Measurements from ENCODE around the gene TTC7B.
A peak's percentile ranks its signal among the peaks of the same experiment; 100 is the strongest.

The TTC7B gene

DNA sequence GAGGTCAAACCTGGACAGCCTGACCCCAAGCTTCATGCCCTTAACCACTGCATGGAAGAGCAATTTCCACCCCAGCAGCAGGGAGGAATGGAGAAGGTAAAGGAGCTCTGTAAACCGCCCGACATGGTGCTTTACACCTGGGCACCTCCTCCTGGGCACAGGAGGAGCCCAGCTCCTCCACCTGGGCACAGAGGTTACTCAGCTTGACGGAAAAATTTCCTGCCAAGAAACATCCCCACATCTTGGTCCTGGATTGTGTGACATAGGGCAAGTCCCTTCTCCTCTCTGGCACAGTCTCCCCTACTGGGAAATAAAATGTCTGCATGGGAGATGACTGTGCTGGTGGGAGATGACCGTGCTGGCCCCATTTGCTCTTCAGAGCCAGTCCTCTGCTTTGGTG lies 40.8 kb downstream of the TTC7B start:
- DNase-seq (ENCODE audit: low read depth), result no peak

DNA sequence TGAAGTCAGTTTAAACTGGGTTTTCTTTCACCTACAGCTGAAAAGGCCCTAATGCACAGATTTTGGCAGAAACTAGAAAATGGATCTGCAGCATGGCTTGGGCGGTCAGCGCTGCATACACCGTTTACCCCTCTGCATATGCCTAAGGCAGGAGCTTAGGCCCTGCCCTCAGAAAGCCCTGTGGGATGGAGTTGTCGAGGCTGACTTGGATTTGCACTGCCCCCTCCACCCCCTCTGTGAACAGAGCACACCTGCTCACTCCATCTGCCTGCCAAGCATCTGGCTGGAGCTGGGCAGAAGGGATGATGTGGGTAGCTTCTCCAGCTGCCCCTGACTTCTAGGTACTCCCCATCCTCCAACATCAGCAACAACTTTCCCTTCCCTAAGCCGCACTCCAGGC lies 41.9 kb downstream of the TTC7B start:
- DNase-seq (ENCODE audit: low read depth), result no peak

DNA sequence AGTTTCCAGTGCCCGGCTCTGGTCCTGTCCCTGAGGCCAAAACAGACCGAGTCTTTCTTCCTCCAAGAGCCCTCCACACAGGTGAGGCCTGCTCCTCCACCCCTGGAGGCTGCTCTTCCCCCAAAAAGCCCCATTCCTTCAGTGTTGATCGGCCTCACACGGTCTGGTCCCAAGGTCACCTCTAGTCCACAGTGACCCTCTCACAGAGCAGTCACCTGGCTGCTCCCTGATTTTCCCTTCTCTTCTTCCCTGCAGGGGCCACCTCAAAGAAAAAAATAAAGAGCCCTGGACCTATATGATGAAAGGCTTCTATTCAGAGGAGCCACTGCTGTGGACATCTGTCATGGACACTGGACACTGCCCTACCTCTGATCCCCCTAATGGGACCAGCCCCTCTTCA lies 42.5 kb downstream of the TTC7B start:
- DNase-seq (ENCODE audit: low read depth), result no peak

DNA sequence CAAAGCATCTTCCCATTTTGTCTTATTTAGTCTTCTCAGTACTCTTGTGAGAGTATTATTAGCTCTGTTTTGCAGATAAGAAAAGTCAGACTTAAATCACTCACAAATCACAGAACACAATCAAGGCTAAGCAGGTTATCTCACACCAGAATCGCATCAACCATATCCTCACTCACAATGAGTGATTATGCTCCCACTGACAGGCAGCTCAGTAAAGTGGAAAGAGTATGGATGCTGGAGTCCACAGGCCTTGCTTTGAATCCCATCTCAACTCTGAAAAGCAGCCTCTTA lies 43.1 kb downstream of the TTC7B start:
- DNase-seq (ENCODE audit: low read depth), result no peak

DNA sequence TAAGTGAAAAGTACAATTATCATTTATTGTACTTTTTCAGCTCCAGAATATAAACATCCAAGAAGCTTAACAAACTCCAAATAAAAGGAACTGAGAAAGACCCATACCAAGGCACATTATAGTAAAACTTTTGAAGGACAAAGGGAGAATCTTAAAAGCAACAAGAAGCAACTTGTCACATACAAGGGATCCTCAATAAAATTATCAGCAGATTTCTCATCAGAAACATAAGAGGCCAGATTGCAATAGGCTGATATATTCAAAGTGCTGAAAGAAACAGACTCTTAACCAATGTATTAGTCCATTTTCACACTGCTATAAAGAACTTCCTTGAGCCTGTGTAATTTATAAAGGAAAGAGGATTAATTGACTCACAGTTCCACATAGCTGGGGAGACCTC lies 48.3 kb downstream of the TTC7B start:
- DNase-seq (ENCODE audit: low read depth), result no peak

DNA sequence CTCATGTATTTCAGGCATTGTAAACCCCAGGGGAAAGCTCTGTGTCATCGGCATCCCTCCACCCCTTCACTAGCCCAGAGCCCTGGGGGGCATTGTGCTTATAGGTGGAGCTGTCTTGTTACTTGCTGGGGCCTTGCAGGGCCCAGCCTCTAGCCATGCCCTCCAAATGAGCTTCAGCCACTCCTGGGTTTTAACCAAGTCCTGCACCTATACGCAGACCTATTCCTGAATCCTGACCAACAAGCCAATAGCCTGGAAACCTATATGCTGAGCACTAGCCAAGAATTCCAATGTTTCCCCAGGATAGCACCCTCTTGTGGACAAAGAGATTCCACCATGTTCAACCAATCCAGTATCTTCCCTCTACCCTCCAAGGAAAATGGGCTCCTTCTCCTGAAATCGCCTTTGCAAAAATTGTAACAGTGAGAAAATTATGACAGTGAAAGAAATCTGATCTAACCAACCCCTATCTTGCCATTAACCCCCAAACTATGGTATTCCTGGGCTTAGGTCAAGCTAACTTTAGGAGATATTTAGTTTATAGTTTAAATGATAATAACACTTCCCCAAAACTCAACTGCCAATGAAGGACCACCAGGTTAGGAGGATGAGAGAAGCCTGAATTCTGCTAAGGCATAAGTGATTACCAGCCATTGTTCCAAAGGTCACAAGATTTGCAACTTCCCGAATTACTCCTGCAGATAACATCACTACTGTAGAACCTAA lies 55.5 kb downstream of the TTC7B start:
- DNase-seq (ENCODE audit: low read depth), result peak; percentile 44

DNA sequence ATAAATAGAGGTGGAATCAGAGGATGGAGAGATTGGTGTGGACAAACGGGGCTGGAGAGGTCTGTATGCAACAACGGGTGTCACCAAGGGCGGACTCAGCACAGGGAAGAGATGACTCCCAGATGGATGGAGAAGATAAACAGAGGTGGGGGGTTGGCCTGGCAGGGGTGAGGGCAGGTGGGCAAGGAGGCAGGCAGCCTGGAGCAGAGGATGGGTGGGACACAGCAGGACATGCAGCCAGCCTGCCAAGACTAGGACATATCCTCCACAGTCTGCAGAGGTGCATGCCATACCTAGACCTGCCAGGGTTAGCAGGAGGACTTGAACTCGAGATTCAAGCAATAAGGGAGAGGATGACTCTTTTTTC lies 56.2 kb downstream of the TTC7B start:
- DNase-seq (ENCODE audit: low read depth), result no peak

DNA sequence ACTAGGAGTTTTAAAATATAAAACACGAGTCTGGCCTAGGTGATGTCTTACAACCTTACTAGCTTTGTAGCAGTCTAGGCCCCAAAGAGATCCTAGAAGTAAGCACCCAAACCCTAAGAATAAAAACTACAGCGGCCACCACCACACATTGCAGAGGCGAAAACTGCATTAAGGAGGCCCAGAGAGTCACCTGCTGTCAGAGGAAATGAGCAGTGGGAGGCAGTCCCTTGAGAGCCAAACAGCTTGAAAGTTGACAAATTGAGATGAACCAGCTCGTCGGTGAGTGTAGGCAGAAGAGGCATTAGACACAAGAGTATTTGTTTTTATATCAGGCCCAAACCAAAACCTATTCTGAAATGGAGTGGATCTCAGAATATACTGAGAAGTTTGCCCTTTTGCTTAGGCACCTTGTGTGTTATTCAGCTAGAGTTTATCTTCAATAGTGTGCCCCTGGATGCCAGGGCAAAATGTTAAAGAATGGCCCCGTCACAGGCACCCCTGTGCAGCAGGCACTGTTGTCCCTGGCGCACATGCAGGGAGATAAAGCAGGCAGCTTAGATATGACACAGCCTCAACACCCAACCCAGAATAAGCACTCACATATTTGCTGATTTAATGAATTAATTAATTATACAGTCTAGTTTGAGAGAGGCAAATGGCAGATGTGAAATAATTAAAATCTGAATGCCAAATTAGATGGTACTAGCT lies 56.7 kb downstream of the TTC7B start:
- no peak for DNase-seq (ENCODE audit: low read depth)

DNA sequence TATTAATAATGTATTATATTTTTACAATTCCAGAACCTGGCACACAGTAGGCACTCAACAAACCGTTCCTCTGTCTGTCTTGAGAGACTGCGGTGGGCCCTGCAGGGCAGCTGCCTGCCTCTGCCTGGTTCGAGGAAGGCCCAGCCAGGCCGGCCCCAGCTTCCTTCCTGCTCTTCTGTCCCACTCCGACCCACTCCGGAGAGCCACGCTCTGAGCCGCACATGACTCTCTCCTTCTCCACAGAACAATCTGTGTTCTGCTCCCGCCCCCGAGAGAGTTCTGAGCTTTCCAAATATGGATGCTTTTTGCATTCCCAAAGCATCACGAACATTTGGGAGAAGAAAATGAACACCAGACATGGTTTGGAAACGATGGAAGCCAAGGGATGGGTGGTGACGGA lies 57.3 kb downstream of the TTC7B start:
- peak; percentile 75 for DNase-seq (ENCODE audit: low read depth)

DNA sequence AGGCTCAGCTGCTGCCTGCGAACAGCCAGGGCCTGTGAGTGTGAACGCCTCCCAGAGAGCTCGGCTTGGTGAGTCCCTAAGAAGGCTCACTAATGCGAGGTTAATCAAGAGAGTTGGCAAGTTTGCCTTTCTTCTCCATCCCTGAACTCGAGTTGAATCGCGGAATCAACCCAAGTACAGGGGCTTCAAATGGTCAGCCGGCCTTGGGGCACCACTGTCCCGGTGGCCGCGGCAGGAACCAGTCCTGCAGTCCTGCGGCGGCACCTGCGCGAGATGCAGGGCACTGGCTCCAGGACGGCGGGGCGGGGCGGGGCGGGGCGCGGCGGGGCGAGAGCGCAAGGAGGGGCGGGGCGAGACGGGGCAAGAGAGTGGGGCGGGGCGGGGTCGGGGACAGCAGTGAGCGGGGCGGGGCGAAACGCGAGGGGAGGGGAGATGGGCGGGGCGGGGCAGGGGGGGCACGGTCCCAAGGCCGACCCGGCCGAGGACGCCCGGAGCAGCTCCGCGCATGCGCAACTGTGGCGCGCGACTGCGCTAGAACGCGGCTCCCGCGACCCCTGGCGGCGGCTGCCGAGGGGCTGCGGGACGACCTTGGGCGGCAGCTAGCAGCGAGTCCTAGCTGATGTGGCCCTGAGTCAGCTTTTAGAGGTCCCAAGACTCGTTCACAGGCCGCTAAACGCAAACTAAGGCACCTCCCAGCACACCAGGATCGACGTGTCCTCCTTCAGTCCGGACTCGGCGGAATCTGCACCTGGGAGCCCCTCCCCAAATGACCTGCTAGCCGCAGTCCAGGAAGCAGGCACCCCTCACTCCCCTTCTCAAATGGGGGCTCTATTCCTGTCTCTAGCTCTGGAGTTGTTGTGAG lies 58.0 kb downstream of the TTC7B start:
- DNase-seq (ENCODE audit: low read depth), result peak; percentile 90

DNA sequence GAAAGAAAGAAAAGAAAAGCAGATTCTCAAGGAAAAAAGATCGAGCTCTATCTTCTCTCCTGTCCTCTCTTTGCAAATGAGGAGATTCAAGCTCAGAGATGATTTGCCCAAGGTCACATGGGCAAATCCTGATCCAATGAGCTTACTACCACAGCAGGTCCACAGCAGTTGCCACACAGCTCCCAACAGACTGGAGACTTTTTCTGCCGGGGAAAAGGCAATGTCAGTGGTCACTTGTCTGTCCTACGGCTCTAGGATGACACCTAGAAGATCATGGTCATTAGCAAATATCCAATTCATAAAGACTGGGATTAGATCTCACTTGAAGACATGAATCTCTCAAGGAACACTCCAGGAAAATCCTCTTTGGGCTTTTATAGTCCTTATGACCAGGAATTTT lies 58.8 kb downstream of the TTC7B start:
- DNase-seq (ENCODE audit: low read depth), result peak; percentile 3

DNA sequence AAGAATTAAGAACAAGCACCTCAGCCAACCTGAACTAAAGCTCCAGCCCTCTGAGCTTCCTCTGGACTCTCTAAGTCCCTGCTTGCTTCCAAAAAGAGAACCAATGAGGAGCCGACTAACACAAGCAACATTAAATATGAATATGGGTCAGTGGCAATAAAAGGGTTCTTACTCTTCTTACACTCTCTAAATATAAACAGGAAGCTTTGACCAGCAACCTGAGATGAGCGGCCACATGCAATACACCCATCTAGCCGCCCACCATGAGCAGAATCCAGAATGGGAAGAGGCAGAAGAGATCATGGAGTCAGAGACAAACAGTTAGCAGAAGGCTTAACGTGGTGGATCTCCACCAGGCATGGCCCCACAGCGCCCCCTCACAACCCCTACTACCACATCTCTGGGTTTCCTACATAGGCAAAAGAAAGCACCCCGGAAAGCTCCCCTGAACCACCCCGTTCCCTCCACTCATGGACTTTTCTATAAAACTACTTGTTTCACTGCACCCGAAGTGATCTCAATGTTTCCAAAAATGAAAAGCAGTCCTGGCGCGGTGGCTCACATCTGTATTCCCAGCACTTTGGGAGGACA lies 59.4 kb downstream of the TTC7B start:
- no peak for DNase-seq (ENCODE audit: low read depth)

DNA sequence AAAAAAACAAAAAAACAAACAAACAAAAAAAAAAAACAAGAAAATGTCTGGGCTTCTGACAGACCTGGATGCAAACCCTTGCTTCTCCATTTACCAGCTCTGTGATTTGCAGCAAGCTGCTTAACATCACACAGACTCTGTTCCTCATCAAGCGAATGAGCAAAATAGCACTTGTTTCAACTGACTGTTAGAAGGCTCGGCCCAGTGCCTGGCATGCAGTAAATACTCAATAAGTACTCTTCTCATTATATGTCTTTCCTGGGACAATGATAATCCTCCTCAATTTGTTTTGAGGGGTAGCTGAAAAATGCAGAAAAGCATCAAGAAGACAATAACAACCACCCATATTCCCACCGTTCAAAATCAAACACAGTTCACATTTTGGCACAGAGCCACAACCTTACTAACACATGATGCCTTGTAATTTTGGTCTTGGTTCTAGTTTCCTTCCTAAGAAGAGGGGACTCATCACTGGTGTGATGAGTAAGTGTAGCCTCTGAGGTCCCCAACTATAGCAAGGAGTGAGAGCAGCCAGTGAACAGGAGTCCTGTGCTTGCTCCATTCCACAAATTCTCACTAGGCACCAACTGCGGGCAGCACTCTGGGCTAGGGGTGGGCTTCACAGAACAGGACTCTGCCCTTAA lies 60.4 kb downstream of the TTC7B start:
- DNase-seq (ENCODE audit: low read depth), result peak; percentile 15

DNA sequence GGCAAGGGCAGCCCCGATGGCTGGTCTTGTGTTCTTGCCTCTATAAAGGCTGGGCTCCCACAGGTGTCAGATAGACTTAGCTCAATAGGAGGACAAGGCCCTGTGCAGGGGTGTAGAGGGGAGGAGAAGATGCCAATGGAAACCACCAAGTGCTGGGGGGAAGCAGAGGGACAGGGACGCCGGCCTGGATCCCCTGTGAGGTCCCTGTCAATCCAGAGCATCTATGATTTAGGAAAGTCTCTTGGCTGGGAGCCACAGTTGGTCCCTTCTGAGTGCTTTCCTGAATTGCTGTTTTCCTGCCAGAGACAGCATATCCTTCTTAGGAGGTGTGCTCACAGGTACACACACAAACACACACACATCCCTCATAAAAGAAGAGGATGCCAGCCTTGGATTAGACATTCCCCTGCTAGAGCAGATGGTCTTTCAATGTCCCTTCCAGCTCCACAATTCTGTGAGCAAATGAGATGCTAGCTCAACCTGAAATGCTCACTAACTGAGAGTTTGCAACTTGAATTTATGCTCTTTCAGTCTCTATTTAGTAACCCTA lies 62.7 kb downstream of the TTC7B start:
- no peak for DNase-seq (ENCODE audit: low read depth)

DNA sequence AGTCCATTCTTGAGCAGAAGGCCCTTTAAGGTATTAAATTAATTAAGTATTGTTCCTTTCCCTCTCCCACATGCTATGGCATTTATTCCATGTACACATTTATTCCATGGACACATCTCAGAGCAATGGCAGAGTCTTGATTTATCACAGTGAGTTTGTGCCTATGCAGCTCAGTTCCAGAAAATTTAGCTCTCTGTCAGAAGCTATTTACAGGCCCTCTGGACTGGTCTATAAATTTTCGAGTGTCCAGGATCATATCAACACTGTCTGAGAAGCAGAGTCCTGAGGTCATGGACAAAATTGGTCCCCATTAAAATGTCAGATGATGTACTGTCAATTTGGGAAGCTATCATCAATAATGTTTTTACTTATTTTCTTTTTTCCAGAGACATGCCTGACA lies 65.5 kb downstream of the TTC7B start:
- DNase-seq (ENCODE audit: low read depth), result no peak

DNA sequence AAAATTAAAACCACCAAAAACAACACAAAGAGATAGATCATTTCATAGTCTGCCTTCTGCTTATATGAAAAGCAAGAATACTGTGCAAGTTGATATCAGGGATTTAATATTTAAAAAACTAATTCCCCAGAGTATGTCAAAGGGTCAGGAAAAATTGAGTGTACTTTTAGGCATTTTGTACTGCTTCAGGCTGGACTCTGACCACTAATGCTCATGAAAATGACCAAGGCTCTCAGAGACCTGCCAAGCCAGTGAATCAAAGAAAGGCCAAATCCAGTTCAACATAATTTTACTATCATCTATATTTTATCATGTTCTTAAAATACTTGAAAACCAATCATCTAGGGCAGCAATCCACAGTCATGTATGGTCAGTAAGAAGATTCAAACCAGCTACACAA lies 66.0 kb downstream of the TTC7B start:
- no peak for DNase-seq (ENCODE audit: low read depth)

DNA sequence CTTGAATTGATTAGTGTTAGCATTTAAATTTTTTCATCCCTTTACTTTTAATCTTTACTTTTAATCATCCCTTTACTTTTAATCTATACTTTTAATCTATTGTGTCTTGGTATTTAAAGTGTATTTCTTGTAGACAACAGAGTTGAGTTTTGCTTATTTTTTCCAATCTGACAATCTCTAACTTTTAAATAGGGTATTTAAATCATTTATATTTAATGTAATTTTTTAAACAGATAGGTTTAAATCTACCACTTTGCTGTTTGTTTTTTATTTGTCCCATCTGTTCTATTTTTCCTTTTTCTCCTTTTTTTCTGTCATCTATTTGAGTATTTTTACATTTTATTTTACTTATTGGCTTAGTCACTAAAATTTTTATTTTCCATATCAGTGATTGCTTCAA lies 68.3 kb downstream of the TTC7B start:
- DNase-seq (ENCODE audit: low read depth), result no peak

DNA sequence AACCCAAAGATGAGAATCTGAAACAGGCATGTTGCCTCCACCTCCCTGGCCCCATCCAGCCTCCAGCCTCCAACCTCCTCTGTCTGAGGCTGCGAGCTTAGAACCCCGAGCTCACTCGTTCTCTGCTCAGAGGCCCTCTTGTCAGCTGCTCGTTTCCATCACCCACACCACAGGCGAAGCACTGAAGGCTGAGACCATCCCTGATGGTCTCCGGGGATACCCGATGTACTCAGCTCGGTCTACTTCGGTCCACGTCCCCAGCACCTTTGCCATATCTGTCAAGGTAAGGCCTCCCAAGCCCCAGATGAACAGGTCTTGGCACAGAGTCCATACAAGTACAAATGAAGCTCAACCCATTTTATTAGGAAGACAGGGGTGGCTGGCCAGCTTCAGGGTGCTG lies 72.4 kb downstream of the TTC7B start:
- no peak for DNase-seq (ENCODE audit: low read depth)

DNA sequence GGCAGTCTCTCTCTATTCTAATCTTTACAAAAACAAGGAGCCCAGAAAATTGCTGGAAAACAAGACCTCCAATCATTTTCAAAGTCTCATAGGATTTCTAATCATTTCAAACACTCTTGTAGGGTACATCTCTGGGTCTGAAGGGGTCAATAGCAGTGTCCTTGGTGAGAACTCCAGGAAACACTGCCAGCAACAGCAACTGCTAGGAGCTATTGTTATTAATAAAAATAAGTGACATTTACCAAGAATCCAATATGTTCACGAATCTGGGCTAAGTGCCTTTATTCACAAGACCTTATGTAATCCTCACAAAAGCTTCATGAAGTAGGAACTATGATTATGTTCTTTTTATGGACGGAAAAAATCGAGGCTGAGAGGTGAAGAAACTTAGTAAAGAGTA lies 72.8 kb downstream of the TTC7B start:
- no peak for DNase-seq (ENCODE audit: low read depth)

DNA sequence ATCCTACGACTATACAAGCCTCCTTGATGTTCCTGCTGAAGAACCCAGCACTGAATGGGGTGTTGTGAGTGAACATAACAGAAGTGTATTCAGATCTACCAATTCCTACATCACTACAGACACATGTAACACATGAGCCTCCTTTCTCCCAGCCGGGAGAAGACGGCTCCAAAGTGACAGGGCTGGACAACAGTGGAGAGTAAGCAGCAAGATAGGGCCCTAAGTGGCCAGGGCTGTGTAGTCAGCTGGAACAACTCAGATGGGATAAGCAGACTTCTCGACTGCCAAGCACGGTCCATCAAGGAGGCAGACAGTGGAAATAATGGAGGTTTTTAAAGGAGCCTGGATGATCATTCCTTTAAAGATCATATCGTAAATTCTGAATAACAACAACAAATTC lies 73.5 kb downstream of the TTC7B start:
- no peak for DNase-seq (ENCODE audit: low read depth)

DNA sequence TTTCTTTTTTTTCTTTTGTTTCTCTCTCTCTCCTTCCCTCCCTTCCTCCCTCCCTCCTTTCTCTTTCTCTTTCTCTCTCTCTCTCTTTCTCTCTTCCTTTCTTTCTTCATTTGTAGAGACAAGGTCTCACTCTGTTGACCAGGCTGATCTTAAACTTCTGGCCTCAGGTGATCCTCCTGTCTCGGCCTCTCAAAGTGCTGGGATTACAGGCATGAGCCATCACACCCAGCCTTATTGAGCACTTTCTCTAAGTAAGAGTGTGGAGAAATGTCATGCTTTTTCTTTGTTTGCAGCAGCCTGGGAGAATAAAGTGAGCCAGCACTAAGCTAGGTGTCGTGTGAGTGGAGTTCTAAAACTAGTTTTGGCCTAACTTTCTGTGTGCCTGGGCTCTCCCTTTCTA lies 74.0 kb downstream of the TTC7B start:
- DNase-seq (ENCODE audit: low read depth), result no peak

DNA sequence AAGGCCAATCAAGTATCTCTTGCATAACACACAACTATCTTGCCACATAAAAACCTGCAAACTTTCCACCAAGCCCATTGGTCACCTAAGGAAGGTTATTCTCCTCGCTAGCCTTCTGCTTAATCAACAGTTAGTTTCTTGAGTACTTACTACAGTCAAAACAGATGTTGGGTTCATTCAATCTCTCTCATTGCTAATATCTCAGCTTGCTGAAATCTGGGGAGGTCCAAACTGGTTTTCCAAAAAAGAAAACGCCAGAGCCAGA lies 74.6 kb downstream of the TTC7B start:
- DNase-seq (ENCODE audit: low read depth), result no peak

All from EH (cell line).